ENCODE measurements around the gene SLC12A6.

DNA sequence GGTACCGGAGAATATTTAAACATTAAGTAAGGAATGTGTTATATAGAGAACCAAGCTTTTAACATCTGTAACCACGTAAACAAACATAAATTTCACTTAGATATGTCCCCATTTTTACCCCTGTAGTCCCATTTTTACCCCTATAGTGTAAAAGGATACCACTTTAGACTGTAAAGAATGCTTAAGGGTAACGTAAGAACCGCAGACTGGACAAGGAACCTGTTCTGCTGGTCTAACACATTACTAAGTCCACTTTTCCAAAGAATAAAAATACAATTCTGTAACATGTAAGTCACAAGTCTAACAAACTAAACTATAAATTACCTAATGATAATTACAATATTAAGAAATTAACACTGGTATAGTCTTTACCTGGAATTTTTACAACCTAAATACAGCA is 2.9 kb downstream of the SLC12A6 start:
- TF ChIP-seq, protein P1, sequence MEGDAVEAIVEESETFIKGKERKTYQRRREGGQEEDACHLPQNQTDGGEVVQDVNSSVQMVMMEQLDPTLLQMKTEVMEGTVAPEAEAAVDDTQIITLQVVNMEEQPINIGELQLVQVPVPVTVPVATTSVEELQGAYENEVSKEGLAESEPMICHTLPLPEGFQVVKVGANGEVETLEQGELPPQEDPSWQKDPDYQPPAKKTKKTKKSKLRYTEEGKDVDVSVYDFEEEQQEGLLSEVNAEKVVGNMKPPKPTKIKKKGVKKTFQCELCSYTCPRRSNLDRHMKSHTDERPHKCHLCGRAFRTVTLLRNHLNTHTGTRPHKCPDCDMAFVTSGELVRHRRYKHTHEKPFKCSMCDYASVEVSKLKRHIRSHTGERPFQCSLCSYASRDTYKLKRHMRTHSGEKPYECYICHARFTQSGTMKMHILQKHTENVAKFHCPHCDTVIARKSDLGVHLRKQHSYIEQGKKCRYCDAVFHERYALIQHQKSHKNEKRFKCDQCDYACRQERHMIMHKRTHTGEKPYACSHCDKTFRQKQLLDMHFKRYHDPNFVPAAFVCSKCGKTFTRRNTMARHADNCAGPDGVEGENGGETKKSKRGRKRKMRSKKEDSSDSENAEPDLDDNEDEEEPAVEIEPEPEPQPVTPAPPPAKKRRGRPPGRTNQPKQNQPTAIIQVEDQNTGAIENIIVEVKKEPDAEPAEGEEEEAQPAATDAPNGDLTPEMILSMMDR (IDR thresholded peaks at IDR 0.05), result no peak
- TF ChIP-seq POLR2AphosphoS5 (IDR thresholded peaks at IDR 0.05; ENCODE audit: low read depth, low read length), result no peak

All from Panc1 (cell line).